ENCODE measurements around the gene DOCK10.

DNA sequence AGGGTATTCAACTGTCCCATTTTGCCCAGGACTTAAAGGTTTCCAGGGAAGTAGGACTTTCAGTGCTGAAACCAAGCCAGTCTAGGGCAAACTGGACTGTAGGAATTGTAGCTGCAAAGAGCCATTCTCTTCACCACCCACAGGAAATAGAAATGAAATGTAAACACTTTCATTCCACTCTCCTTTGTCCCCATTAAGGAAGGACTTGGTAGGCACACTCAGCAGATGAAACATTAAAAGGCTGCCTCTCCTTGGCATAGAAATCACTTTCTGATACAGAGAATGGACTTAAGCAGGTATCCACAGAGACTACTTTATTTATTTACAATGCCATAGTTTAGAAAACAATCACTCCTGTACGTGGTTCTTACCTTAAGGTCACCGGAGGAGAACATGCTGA, 223.2 kb downstream of the DOCK10 start:
- TF ChIP-seq POLR2A (IDR thresholded peaks at IDR 0.05) (no peak), POLR2AphosphoS5 (IDR thresholded peaks at IDR 0.05; ENCODE audit: insufficient read depth in 1 of 2, low read depth in 1 of 2) (no peak)
- TF ChIP-seq, protein P1, sequence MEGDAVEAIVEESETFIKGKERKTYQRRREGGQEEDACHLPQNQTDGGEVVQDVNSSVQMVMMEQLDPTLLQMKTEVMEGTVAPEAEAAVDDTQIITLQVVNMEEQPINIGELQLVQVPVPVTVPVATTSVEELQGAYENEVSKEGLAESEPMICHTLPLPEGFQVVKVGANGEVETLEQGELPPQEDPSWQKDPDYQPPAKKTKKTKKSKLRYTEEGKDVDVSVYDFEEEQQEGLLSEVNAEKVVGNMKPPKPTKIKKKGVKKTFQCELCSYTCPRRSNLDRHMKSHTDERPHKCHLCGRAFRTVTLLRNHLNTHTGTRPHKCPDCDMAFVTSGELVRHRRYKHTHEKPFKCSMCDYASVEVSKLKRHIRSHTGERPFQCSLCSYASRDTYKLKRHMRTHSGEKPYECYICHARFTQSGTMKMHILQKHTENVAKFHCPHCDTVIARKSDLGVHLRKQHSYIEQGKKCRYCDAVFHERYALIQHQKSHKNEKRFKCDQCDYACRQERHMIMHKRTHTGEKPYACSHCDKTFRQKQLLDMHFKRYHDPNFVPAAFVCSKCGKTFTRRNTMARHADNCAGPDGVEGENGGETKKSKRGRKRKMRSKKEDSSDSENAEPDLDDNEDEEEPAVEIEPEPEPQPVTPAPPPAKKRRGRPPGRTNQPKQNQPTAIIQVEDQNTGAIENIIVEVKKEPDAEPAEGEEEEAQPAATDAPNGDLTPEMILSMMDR (IDR thresholded peaks at IDR 0.05), result no peak

Data from vagina (tissue), 2 donors.